MM.1S (cell line): ENCODE data around the gene MALRD1.

Source experiments
- EZH2phosphoT487 ChIP-seq: fragments of 300-600 bp; sonication (generic); IDR thresholded peaks from 2 replicates; pipeline ENCODE4 v1.6.1; 2018; ENCODE audit warnings: antibody characterized with exemption, low read length
- TF ChIP-seq, protein P1 (sequence below): fragments of 300-600 bp; sonication (generic); IDR thresholded peaks from 2 replicates; pipeline ENCODE4 v1.5.1; 2016; ENCODE audit warnings: antibody characterized with exemption, low read length, mixed read lengths

DNA sequence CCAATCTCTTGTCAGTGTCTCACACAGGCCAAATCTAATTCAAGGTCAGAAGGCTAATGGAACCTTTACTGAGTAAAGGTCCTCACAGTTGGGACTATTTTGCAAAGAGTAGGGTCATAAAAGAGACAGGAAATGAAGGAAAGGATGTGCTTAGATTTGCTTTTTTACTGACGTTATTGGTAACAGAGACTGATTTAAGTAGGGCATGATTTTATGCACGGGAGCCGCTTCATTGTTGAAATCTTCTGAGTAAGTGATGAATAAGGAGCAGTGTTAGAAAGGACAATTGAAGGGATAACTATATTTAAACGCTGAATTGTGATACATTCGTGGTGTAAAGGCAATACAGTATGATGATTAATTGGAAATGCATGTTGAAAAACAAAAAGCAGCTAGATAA, 261.5 kb downstream of the MALRD1 start:
- no peak for TF ChIP-seq EZH2phosphoT487
- TF ChIP-seq, protein P1, sequence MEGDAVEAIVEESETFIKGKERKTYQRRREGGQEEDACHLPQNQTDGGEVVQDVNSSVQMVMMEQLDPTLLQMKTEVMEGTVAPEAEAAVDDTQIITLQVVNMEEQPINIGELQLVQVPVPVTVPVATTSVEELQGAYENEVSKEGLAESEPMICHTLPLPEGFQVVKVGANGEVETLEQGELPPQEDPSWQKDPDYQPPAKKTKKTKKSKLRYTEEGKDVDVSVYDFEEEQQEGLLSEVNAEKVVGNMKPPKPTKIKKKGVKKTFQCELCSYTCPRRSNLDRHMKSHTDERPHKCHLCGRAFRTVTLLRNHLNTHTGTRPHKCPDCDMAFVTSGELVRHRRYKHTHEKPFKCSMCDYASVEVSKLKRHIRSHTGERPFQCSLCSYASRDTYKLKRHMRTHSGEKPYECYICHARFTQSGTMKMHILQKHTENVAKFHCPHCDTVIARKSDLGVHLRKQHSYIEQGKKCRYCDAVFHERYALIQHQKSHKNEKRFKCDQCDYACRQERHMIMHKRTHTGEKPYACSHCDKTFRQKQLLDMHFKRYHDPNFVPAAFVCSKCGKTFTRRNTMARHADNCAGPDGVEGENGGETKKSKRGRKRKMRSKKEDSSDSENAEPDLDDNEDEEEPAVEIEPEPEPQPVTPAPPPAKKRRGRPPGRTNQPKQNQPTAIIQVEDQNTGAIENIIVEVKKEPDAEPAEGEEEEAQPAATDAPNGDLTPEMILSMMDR: no peak
